D721Med (cell line): ENCODE measurements around the gene LUZP2.

Source experiments
- DNase-seq: peaks from one replicate; pipeline ENCODE4 v3.0.0; 2011; ENCODE audit warnings: low spot score; ENCODE audit not compliant: insufficient read length
- FAIRE-seq: peaks from 2 replicates; lab custom pipeline; 2011; peaks lifted over from hg19 to GRCh38; lab: Jason Lieb, UNC
- TF ChIP-seq, protein P1 (sequence below): IDR thresholded peaks from 2 replicates; pipeline ENCODE4 v1.5.1; 2012; ENCODE audit warnings: mild to moderate bottlenecking, control low read depth; ENCODE audit not compliant: insufficient read depth; ENCODE audit errors: missing control alignments

Gene LUZP2

GRCh38 chr11:24747275-24748251 is 250.7 kb downstream of the LUZP2 start:
- no peak for DNase-seq
- no peak for FAIRE-seq

GRCh38 chr11:24748261-24748660 is 251.4 kb downstream of the LUZP2 start:
- no peak for DNase-seq
- FAIRE-seq: no peak
- TF ChIP-seq, protein P1, sequence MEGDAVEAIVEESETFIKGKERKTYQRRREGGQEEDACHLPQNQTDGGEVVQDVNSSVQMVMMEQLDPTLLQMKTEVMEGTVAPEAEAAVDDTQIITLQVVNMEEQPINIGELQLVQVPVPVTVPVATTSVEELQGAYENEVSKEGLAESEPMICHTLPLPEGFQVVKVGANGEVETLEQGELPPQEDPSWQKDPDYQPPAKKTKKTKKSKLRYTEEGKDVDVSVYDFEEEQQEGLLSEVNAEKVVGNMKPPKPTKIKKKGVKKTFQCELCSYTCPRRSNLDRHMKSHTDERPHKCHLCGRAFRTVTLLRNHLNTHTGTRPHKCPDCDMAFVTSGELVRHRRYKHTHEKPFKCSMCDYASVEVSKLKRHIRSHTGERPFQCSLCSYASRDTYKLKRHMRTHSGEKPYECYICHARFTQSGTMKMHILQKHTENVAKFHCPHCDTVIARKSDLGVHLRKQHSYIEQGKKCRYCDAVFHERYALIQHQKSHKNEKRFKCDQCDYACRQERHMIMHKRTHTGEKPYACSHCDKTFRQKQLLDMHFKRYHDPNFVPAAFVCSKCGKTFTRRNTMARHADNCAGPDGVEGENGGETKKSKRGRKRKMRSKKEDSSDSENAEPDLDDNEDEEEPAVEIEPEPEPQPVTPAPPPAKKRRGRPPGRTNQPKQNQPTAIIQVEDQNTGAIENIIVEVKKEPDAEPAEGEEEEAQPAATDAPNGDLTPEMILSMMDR: no peak

More at GRCh38 chr11:24747275-24748251, 250.7 kb downstream of the LUZP2 start:
- TF ChIP-seq, protein P1: no peak

GRCh38 chr11:24754406-24754805 is 257.6 kb downstream of the LUZP2 start:
- DNase-seq (no peak), FAIRE-seq (no peak)
- TF ChIP-seq, protein P1: no peak

DNA sequence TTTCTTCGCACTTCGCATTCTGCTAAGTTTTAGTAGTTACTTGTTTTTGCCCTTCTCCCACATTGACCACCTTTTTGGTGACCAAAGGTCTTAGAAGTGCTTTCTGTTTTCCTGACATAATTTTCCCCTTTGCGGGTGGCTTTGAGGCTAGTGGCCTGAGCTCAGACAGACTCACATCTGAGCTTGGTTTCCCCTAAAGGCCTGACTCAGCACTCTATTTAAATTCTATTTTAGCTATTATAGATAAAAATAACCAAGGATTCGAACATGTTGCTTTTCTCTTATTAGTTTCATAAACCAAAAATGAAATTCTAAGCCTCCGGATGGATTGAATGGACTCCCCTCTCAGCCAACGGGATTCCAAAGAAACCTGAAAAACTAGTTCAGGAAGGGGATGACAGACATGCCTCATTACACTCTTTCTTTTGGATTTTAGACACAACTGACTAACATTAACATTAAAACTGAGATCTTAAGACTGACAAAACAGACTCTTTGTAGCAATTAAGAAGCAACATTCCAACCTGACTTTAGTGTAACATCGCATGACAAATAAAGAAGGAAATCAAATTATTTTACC is 258.5 kb downstream of the LUZP2 start:
- TF ChIP-seq, protein P1: no peak
- no peak for FAIRE-seq

GRCh38 chr11:24759742-24760141 is 262.9 kb downstream of the LUZP2 start:
- DNase-seq (no peak), FAIRE-seq (no peak)
- TF ChIP-seq, protein P1: no peak

More for the DNA sequence above, 258.5 kb downstream of the LUZP2 start:
- DNase-seq: no peak

DNA sequence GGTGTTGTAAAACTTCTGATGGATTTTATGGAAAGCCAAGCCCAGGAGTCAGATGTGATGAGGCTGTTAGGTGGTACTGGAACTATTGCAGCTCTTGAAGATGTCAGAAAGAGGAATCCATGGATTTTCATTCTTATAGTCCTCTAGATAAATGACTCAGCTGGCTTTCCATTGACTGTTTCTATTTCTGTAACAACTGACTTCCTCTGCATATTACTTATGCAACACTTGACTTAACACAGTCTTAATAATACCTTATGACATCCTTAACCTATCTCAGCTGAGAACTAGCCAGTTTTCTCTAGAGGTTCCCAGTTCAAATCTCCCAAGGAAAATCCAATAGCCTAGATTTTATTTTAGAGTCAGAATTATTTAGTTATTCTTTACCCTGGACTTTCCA is 263.8 kb downstream of the LUZP2 start:
- TF ChIP-seq, protein P1: no peak
- DNase-seq: no peak
- FAIRE-seq: no peak

DNA sequence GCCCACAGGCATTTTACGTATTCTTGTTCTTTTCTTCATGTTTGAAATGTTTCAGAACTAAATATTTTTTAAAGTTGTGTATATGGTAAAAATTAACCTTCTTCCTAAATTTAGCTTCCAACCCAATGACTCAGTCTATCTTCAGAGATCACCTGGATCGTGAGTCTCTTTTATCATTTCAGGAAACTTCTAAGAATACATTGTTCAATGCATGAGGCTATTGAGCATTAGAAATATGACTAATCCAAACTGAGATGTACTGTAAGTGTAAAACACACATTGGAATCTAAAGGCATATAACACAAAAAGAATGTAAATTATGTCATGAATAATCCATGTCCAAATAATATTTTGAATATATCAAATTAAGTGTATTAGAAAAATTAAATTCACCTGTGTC is 265.2 kb downstream of the LUZP2 start:
- TF ChIP-seq, protein P1: no peak
- DNase-seq (no peak), FAIRE-seq (no peak)
